G401.6 (cell line): Measurements from ENCODE around the gene KCNN1.

Experiments used
- FAIRE-seq: peaks from 2 replicates; lab custom pipeline; 2012; peaks lifted over from hg19 to GRCh38; lab: Jason Lieb, UNC

The KCNN1 gene

DNA sequence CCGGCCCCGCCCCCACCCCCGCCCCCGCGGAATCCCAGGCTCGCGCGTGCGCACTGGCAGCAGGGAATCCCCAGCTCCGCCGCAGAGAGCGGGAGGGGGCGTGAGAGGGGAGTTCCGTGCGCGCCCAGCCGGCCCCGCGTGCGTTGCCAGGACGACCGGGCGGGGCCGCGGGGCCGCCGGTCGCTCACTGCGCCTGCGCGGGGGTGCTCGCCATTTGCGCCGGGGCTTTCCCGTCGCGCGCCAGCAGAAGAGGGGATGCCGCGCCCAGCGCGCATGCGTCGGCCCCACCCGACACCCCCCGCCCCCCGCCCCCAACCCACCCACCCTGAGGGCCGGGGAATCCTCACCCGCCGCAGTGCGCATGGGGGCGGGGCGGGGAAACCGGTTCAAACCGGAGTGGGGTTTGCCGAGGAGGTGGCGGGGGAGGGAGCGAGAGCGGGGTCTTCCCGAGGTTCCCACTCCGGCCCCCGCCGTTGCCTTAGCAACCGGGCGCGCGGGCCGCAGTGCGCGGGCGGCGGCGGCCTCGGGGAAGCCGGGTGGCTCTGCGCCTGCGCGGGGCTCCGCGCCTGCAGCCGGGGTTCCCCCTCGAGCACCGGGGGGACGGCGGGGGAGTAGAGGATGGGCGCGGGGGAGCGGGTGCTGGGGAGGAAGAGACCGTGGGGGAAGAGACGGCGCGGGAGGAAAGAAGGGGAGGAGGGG lies 18.9 kb upstream of the KCNN1 start:
- FAIRE-seq, result no peak

DNA sequence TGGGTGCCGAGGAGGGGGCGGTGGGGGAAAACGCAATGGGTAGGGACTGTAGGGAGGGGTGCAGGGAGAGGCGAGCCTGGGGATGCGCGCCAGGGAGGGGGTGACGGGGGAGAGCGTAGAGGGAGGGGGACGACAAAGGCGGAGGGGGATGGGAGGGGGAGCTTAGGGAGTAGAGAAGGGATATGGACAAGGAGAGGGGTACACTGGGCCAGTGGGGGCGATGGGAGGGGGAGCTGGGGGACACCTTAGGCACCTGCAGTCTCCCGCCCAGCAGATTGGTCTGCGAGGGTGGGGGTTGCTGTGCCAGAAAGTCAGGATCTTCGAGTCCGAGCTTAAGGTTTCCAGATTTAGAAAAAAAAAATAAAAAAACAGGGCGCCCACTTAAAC lies 18.4 kb upstream of the KCNN1 start:
- no peak for FAIRE-seq

DNA sequence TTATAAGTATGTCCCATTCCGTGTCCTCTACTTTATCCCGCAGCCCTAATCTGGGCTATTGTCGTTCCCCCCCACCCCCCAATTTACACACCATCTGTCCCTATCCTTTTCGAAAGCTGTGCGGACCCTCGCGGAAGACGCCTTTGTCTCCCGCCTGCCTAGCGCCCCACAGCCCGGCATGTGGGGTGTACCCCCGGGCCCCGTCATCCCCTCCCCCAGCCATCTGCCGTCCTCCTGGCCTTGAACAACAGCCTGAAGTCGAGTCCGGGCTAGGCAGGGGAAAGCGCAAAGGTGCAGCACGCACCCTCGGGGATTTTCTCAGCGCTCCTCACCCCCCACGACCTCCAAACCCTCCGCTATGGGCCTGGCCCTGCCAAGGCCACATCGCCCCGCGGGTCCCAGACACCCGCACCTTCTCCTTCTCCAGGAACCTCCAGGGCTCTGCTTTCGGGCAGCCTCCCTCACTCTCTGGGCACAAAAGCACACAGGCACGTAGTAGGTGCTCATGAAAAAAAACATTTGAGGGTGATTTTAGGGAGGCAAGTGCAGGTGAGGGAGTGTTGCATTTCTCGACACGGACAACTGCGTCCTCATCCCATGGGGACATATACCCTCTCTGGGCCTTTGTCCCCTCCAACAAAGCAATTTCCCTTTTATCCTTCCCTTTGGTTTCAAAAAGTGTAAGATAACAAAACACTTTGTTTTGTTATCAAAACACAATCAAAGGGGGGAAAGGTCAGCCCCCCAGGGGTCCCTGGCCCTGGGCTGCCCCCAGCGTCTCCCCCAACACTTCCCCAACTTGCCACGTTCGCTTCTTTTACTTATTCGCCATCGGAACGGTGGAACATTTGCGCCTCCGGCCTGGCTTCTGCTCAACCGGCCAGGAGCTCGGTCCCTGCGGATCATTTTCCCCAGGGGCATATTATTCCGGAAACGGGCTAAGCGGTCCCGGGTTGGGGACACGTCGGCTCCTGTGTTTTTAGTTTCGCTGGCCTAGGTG lies 17.7 kb upstream of the KCNN1 start:
- FAIRE-seq, result no peak

DNA sequence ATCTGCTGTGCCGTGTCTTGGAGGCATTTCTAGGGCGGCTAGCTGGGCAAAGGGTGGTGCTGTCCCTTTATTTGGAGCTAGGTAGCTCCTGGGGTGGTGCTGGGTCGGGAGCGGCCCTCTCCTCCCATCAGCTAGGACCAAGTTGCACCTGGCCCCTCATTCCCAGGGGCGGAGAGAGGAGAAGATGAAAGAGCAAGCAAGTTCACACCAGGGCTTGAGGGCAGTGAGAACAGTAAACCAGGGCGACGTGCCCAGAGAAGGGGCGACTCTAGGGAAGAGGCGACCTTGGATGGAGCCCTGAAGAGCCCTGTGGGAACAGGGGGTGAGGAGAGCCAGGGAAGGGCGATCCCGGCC lies 17.0 kb upstream of the KCNN1 start:
- no peak for FAIRE-seq

DNA sequence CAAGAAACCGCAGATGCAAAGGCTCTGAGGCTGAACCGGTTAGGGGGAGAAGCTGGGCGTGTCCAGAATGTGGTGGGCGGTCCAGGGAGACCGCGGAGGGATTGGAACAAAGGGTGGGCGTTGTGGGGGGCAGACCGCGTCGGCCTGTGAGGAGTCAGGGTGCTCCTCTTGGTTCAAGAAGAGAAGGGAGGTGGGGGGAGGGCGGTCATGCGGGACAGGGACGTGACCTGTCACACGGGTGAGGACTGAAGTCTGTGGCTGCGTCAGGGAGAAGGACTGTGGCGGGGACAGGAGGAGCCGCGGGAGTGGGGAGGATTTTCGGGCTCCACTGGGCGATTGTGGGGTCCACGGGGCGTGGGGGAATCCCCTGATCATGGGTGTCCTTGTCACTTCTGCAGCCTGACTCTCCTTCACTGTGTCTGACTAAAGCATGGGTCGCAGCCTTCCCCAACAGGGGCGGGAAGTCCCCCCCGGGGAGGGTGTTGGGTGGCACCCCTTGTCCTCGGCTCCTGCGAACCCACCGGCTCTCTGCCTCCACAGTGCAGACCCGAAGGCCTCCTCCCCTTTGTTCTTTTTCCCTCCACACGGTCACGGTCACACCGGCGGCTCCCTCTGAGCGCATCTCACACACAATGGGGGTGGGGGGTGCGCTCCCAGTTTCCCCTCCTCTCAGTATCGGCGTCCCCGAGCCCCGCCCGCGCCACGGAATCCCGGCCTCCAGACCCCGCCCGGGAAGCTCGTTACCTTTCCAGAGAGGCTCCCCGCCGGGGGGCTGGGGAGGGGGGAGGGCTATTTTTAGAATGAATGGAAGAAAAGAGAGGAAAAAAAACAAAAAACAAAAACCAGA lies 16.4 kb upstream of the KCNN1 start:
- FAIRE-seq, result no peak

DNA sequence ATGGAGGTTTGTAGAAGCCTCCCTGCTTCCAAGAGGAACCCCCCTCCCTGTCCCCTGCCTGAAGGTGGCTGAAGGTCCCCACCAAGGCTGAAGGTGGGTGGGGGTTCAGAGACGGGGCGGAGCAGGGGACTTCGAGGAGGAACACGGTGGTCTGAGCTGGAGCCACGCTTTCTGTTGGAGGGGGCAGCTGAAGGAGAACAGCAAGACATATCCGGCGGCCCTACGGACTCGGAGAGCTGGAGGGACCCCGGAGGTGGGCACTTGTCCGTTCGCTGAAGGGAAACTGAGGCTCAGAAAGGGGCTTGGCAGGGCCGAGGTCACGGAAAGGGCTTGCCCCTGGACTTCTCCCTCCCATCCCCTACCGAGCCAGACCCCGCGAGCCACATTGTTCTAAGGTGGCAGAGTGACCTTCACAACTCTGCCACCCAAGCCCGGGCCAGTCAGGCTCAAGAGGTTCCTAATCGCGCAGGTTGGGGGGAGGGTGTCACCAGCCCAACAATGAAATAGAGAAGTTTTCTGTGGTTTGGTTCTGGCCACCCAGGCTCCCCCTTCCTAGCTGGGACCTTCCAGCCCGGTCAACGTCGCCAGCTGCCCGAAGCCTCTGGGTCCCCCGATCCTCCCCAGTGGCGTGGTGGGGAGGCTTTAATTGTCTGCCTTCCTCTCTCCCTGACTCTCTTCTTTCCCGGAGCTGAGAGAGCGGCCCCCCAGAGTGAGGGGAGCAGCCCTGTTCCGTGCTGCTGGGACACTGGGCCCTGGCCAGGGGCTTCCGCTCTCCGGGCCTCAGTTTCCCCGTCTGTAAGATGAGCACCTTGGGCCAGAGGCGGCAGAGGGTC lies 15.5 kb upstream of the KCNN1 start:
- FAIRE-seq, result no peak

DNA sequence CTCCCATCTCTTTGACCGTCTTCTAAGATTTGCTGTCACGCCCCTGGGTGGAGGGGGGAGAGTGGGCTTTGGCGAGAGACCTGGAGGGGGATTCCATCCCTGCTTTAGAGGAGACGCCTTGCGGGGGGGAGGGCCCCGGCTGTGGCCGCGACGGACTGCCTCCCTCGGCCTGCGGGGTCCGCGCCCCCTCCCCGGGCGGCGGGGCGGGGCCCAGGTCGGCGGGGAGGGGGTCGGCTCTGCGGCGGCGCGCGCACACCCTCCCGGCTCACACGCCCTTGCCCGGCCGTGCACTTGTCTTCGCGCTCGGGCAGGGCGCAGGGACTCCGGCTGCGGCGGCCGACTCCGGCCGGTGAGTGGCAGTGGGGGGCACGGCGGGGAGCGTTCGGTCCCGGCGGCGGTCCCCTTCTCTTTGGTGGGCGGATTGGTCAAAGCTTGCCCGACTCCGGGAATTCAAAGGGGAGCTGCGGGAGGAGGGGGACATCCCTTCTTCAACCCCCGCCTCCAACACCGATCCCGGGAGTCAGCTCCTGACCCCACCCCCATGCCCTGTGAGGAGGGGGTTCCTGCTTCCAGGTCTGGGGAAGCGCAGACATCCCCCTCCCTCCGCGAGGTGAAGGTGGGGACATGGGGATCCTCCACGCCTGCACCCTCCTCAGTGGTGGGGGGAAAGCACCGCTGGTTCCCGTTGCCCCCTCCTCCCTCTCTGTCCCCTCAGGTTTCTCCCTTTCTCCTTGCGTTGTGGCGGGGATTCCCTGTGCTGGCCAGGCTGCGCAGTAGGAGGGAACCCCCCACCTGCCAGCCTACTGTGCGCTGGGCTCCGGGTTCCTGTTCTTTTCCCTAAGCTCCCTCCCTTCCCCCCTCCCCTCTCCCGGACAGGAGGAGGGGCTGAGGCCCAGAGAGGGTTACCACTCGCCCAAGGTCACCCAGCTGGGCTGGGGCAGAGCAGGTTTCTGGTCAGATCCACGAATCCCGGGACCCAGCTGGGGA lies 14.6 kb upstream of the KCNN1 start:
- no peak for FAIRE-seq

DNA sequence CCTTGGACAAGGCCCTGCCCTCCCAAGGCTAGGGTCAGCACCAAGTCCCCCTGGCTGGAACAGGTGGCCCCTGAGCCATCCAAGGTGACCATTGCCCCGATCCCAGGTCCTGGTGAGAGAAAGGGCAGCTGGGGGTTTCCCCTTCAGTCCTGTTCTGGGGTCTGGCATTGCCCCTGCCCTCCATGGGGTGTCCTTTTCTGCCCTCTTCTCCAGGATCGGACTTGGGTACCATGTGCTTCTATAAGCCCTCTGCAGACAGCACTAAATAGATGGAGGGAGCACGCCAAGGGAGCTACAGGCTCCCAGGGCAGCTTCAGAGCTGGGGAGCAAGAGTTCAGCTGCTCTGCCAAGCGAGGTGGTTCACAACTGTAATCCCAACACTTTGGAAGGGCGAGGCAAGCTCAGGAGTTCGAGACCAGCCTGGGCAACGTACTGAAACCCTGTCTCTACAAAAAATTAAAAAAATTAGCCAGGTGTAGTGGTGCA lies 13.5 kb upstream of the KCNN1 start:
- no peak for FAIRE-seq

DNA sequence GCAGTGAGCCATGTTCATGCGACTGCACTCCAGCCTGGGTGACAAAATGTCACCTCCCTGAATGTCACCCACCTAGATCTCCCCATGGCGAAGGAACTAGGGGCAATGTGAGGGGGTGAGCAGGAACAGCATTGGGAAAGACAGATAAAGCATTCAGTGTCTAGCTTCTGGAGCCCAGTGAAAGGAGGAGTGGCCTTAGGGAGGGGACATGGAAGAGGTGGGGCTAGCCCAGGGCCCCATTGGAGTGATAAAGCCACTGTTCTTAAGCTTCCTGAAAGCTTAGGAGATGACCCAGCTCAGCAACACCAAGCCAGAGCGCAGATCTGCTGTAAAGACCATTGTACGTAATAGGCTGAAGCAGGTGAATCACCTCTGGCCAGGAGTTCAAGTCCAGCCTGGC lies 13.0 kb upstream of the KCNN1 start:
- no peak for FAIRE-seq

DNA sequence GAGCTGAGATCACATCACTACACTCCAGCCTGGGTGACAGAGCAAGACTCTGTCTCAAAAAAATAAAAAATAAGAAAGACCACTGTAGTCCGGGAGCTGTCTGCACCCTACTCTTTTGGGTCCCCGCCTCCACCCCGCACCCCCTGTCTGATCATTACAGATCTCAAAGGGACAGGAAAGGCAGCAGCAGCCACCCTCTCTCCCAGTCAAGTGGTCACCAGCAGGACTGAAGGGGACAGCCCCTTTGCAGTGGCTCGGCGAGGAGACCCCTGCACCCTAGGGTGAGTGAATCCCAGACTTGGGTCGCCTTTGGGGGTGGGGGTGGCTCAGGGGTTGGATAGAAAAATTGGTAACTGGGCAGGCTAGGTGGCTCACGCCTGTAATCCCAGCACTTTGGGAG lies 12.5 kb upstream of the KCNN1 start:
- FAIRE-seq, result no peak

DNA sequence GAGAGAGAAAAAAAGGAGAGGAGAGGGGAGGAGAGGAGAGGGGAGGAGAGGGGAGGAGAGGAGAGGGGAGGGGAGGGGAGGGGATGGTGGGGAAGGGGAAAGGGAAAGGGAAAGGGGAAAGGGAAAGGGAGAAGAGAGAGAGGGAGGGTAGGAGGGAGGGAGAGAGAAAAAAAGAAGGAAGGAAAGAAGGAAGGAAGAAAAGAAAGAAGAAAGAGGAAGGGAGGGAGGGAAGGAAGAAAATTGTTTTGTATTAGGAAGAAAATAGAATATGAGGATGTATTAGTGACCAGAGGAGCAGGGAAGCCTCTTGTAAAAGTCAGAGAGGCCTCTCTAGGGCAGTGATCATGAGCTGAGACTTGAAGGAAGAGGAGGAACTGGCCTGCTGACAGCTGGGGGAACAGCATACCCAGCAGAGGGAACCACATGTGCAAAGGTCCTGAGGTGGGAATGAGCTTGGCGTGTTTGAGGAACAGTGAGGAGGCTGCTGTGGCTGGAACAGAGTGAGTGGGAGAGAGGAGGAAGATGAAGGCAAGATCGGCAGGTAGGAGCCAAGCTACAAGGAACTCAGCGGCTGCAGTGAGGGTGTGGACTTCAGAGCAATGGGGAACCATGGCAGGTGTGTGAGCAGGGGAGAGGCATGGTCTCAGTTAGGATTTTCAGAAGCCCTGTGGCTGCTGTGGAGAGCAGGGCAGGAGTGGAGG lies 9.6 kb upstream of the KCNN1 start:
- no peak for FAIRE-seq

DNA sequence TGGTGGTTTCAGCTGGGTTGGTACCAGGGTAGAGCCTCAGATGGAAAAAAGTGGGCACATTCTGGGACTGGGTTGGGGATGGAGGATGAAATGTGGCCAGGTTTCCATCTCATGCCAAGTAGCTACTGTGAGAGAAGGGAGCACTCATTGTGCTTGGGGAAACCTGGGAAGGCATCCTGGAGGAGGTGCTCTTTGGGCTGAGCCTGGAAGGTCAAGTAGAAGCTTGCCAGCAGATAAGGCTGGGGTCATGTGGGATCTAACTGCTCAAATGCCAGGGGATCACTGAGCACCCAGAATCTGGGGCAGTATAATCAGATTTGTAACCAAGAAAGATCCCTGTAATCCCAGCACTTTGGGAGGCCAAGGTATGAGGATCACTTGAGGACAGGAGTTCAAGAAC lies 9.0 kb upstream of the KCNN1 start:
- no peak for FAIRE-seq

DNA sequence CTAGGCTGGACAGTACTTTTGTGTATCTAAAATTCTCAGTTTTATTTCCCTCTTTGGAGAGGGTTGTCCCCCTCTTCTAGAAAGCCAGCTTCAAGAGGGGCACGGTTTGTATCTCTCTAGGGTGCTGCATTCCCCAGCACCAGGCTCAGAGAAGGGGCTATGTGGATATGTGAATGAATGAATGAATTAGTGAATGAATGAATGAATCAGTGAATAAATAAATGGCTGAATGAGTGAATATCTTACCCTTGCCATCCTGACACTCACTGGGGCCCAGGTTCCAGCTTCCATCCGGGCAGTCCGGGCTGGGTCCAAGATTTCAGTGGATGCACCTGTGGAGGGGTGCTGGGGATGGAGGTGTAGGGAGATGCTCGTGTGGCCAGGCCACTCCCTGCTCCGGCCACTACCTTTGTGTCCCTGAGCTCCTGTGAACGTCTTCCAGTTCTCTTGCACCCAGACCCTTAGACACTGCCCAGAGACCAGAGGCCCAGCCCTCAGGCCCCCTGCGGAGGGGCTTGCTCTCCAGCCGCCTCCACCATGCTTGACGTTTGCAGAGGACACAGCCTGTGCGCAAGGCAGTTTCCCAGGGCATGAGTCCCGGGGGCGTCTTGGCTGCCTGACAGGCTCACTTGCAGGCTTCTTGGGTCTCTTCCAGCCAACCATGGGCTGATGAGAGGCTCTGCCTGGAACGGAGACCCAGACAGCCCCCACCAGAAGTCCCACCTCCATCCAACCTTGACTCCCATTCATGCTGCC lies 2.8 kb upstream of the KCNN1 start:
- no peak for FAIRE-seq

DNA sequence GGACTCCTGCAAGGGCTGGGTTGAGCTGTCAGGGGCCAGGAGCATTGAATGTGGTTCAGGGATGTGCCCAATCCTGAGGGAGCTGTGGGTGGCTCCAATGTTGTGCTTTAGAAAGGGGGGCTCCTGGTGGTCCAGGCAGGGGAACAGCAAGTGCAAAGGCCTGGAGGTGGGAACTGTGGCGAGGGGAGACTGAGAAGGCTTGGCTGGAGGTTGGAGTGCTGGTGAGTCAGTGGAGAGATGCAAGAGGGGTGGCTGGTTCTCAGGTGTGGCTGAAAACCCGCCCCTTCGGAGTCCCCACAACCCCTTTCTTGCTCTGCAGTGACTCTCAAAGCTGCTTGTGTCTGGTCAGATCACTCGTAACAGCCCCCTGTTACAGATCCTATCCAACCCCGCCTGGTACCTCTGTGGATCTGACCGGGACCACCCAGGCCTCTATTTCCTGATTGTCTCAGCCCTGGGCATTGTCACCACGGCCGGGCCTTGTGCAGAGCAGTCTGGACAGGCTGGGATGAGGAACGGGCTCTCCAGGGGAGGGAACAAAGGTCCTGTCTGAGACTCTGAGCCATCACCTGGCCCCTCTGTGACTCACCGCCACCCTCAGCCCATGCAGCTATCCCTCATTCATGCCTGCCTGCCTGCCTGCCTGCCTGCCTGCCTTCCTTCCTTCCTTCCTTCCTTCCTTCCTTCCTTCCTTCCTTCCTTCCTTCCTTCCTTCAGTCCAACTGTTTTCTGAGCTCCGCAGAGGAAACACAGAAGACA lies 1.4 kb upstream of the KCNN1 start:
- no peak for FAIRE-seq

DNA sequence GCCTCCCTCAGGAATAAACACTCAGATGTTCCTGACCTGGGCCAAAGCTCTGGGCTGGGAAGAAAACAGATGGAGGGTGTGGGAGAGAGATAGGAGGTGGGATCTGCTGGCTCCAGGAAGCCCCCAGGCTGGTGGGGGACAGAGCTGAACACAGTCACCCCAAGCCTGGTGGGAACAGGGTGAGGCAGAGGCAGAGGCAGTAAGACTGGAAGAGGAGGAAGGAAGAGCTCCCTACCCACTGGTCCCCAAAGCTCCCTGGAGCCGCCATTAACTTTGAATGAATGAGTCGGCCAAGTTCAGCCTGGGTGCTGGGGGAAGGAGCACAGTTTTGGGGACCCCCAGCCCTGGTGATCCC lies 801 bp upstream of the KCNN1 start:
- FAIRE-seq, result no peak

DNA sequence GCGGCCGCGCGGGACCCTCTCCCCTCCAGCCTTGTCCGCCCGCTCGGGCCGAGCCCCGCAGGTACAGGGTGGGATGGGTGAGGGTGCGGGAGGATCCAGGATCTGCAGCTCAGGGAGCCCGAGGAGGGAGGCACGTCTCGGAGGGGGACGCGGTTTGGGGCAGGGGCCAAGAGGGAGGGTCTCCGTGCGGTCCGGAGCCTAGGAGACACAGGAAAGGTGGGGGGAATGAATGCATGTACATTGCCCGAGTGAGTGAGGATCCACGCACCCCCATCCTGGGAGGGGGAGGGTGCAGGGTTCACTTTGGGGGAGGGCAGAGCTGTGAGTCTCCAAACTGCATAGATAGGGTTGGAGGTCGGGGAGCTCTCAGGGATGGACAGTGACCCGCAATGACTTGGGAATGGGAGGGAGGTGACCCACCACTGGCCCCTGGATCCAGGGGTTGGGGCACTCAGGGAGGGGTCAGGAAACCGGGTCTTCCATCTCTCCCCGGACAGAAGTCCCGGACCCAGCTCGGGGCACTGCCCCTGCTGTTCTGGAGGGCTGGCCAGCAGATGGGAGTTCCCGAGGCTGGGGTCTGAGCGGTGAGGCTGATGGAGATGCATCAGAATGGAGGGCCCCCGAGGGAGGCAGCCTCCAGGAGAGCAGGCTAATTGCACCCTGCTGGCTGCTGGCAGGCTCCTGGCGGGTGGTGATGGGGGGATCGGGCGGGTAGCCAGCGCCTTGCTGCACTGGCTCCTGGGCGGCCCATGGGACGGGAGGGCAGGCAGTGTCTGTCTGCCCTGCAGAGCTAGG lies 547 bp downstream of the KCNN1 start:
- FAIRE-seq, result no peak

DNA sequence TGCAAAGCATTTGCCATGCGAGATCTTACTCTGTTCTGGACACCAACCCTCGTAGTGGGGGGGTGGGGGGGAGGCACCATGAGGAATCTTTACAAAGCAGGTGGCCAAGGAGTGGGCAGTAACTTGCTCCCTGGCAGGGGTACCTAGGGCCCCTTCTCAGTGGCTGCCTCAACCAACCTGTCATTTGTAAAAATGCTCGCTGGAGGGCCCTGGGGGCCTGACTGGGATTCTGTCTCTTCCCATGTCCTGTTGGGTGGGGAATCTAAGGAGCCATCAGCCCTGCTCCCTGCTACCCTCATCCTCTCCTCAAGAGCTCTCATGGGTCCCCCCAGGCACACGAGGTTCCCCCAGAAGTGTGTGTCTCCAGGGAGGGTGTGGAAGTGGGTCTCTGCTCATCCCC lies 1.5 kb downstream of the KCNN1 start:
- FAIRE-seq, result no peak
